Retinal pigment epithelial cell (primary cell): ENCODE results near the gene ADAMTS17.

Experiments
- DNase-seq: peaks from one replicate; pipeline ENCODE4 v3.0.0-alpha.2; 2010; ENCODE audit warnings: low read depth
- H3K4me3 ChIP-seq: 2 replicates; pipeline ENCODE4 v1.5.1; 2011; ENCODE audit warnings: mild to moderate bottlenecking, low read length, control low read depth, moderate library complexity
- TF ChIP-seq, protein P1 (sequence below): conservative IDR thresholded peaks from 2 replicates; pipeline ENCODE4 v1.5.1; 2011; ENCODE audit warnings: low read depth, low read length, control low read depth, inconsistent platforms

The ADAMTS17 gene

DNA sequence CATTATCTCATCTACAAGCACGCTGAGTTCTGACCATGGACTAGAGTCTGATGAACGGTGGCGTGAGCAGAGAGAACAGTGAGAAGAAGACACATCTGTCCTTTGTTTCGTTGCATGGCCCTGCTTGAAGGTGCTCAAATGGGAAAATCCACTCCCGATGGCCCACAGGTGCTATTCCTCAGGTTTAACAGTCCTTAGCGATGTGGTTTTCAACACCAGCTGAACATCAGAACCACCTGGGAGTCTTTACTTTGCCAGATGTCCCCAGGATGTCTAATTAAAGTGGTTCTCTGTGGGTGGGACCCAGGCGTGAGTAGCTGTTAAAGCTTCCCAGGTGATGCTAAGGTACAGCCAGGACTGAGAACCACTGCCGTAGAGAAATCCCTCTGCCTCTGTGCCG lies 13.0 kb downstream of the ADAMTS17 start:
- TF ChIP-seq, protein P1, sequence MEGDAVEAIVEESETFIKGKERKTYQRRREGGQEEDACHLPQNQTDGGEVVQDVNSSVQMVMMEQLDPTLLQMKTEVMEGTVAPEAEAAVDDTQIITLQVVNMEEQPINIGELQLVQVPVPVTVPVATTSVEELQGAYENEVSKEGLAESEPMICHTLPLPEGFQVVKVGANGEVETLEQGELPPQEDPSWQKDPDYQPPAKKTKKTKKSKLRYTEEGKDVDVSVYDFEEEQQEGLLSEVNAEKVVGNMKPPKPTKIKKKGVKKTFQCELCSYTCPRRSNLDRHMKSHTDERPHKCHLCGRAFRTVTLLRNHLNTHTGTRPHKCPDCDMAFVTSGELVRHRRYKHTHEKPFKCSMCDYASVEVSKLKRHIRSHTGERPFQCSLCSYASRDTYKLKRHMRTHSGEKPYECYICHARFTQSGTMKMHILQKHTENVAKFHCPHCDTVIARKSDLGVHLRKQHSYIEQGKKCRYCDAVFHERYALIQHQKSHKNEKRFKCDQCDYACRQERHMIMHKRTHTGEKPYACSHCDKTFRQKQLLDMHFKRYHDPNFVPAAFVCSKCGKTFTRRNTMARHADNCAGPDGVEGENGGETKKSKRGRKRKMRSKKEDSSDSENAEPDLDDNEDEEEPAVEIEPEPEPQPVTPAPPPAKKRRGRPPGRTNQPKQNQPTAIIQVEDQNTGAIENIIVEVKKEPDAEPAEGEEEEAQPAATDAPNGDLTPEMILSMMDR, result no peak
- H3K4me3 ChIP-seq, result no peak overlapping the region
- DNase-seq, result no peak

DNA sequence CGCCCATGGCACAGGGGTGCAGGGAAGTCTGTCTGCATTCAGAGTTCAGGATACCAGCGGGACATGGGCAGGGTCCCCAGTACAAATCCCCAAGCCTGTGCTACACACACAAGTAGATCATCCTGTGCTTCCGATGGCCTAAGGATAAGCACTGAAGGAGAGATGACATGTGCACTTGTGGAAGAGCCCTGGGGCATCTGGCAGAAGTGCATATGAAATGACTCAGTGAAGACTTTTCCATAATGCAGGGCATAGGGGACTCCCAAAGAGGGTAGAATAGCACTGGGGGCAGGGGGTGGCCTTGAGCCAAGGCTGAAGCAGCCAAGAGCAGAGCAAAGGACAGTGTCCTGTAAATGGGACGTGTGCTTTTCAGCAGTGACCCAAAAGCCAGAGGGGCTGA lies 22.9 kb downstream of the ADAMTS17 start:
- DNase-seq, result no peak
- TF ChIP-seq, protein P1, result no peak

GRCh38 chr15:100314809-100315400 lies 26.9 kb downstream of the ADAMTS17 start:
- TF ChIP-seq, protein P1, result no peak
- H3K4me3 ChIP-seq, result no peak overlapping the region
- DNase-seq, result no peak

More for the DNA sequence above, 22.9 kb downstream of the ADAMTS17 start:
- no peak overlapping the region for H3K4me3 ChIP-seq

GRCh38 chr15:100311833-100312476 lies 29.8 kb downstream of the ADAMTS17 start:
- TF ChIP-seq, protein P1, result no peak
- H3K4me3 ChIP-seq, result no peak overlapping the region
- DNase-seq, result no peak

GRCh38 chr15:100311154-100311625 lies 30.6 kb downstream of the ADAMTS17 start:
- no peak overlapping the region for H3K4me3 ChIP-seq
- DNase-seq, result no peak
- TF ChIP-seq, protein P1, result no peak

GRCh38 chr15:100310513-100311153 lies 31.1 kb downstream of the ADAMTS17 start:
- TF ChIP-seq, protein P1, result no peak
- DNase-seq, result no peak
- no peak overlapping the region for H3K4me3 ChIP-seq
